GM12892 (cell line): ENCODE measurements around the gene C7orf33.

ENCODE experiments used
- POLR2A ChIP-seq: IDR thresholded peaks from 2 replicates; pipeline ENCODE4 v1.6.1; 2011; ENCODE audit warnings: low read depth, low read length, control low read depth
- POLR2AphosphoS5 ChIP-seq: IDR thresholded peaks from 2 replicates; pipeline ENCODE4 v1.6.1; 2011; ENCODE audit warnings: low read depth, low read length, control low read depth

GRCh38 chr7:148657929-148658328, 67.4 kb downstream of the C7orf33 start:
- no peak for TF ChIP-seq POLR2AphosphoS5
- TF ChIP-seq POLR2A: no peak
